ENCODE data around the gene ANXA11.
"Not testable (repeated sequence)": the region's sequence is repeated elsewhere in the genome, so short reads cannot be mapped to it uniquely, and the experiment has no call there.

ANXA11 gene

GRCh38 chr10:80207768-80208370, 2.5 kb upstream of the ANXA11 start:
- no peak for DNase-seq

- no peak for DNase-seq
These were observed 929 bp upstream of the ANXA11 start for GRCh38 chr10:80206277-80206655.

GRCh38 chr10:80204677-80205476, 460 bp downstream of the ANXA11 start:
- peak; percentile 72 for DNase-seq

GRCh38 chr10:80203835-80204676, 1.3 kb downstream of the ANXA11 start:
- peak; percentile 37 for DNase-seq

- peak; percentile 65 for DNase-seq
These were observed 2.2 kb downstream of the ANXA11 start for GRCh38 chr10:80202934-80203834.

GRCh38 chr10:80202530-80202929, 2.8 kb downstream of the ANXA11 start:
- DNase-seq = not testable (repeated sequence)

- DNase-seq = no peak
These were observed 3.7 kb downstream of the ANXA11 start for GRCh38 chr10:80201608-80202141.

- no peak for DNase-seq
These were observed 4.7 kb downstream of the ANXA11 start for GRCh38 chr10:80200687-80201086.

GRCh38 chr10:80200259-80200658, 5.1 kb downstream of the ANXA11 start:
- DNase-seq = no peak

GRCh38 chr10:80199828-80200227, 5.5 kb downstream of the ANXA11 start:
- DNase-seq = peak; percentile 58

- no peak for DNase-seq
These were observed 7.1 kb downstream of the ANXA11 start for GRCh38 chr10:80197972-80198916.

GRCh38 chr10:80196950-80197315, 8.4 kb downstream of the ANXA11 start:
- DNase-seq = no peak

- peak; percentile 57 for DNase-seq
These were observed 8.9 kb downstream of the ANXA11 start for GRCh38 chr10:80196270-80196949.

- DNase-seq = no peak
These were observed 10.2 kb downstream of the ANXA11 start for GRCh38 chr10:80195046-80195574.

GRCh38 chr10:80194373-80195045, 10.8 kb downstream of the ANXA11 start:
- DNase-seq = no peak

- DNase-seq = no peak
These were observed 12.8 kb downstream of the ANXA11 start for GRCh38 chr10:80192553-80192952.

GRCh38 chr10:80191589-80192270, 13.6 kb downstream of the ANXA11 start:
- no peak for DNase-seq

- no peak for DNase-seq
These were observed 16.6 kb downstream of the ANXA11 start for GRCh38 chr10:80188713-80189112.

All from right hindlimb (tissue), 1 donor.